NCI-H446 (cell line): ENCODE measurements around the gene PPM1H.
"Not testable (repeated sequence)": the region's sequence is repeated elsewhere in the genome, so short reads cannot be mapped to it uniquely, and the experiment has no call there.

Experiments used
- DNase-seq, 2 experiments: peaks; one replicate each; lab custom pipeline; 2025; lab: John Stamatoyannopoulos, UW

Gene PPM1H

GRCh38 chr12:62732861-62733427 is 202.0 kb downstream of the PPM1H start:
- DNase-seq, result no peak

DNA sequence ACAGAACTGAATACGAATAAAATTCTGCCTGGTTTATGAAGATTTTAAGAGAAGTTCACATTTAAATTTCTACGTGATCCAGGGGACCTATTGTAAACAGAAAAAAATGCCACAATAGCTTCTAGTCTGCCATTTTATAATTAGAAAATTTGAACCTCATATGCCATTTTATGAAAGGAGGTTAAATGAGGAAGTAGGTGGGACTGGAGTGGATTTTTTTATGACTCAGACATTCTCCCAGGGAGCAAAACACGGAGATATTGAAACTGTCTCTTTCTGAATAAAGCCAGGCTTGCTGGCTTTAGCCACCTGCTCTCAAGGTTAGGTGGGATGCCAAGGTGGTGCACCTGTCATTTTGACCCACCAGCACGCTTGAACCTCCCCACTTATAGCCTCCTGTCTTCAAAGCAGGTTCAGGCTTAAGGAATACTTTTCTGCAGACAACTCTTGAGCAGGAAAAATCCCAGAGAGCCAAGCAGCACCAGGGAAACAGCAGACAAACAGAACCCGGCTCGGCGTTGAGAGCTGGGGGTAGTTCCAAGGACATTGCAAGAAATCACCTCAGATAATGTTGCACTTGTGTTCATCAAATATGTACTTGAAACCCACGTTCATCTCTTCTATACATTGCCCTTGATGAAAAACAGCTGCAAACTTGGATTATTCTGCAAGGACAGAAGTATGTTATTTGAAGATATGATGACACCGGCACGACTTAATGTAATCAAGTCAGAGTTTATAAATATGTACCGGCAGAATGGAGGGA is 203.7 kb downstream of the PPM1H start:
- DNase-seq, result no peak

- DNase-seq, result no peak
These were observed 204.3 kb downstream of the PPM1H start for GRCh38 chr12:62730649-62731048.

- not testable (repeated sequence) for DNase-seq
These were observed 205.1 kb downstream of the PPM1H start for GRCh38 chr12:62729579-62730544.

- DNase-seq, result no peak
These were observed 206.2 kb downstream of the PPM1H start for GRCh38 chr12:62728741-62729140.

DNA sequence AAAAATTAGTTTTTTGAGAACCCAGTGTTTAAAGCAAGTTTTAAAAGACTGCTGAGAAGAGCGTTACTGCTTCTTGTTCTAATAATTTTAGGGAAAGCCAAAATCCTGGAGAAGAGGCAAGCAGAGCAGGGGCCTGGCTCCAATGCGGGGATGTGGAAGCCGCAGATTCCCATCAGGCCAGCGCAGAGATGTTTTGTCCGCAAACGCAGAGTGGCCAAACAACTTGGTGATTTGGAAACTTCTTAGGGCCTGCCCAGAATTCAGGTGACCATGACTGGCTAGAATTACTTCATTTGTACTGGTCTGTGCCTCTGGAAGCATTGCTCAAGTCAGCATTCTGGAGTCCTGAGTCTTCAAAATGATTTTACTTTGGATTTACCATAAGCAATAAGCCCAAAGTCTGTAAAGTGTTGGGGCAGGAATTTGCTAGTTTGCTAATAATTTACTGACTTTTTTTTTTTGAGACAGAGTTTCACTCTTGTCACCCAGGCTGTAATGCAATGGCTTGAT is 208.4 kb downstream of the PPM1H start:
- no peak for DNase-seq

- DNase-seq, result no peak
These were observed 209.2 kb downstream of the PPM1H start for GRCh38 chr12:62725781-62726180.

GRCh38 chr12:62724947-62725451 is 210.0 kb downstream of the PPM1H start:
- DNase-seq, result peak in 1 of 2 experiments; percentile 42

DNA sequence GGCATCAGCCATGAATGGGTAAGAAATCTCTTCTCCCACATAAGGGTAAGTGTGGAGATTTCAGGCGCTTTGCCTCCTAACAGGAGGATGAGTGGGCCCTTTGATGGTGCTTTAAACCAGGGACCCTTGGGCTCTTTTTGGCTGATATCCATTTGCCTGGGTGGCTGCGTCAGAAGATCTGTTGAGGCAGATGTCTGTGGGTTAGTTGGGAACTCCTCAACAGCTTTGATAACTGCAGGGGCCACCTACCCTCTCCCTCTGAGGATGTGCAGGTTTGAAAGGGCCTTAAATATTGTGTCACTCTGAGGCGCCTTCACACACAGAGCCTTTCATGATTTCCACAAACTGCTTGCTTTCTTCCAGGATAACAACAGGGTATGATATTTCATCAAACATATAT is 210.7 kb downstream of the PPM1H start:
- no peak for DNase-seq

GRCh38 chr12:62722971-62723680 is 211.8 kb downstream of the PPM1H start:
- peak in 1 of 2 experiments; percentile 49 for DNase-seq

GRCh38 chr12:62720661-62721330 is 214.2 kb downstream of the PPM1H start:
- peak; percentile 44 to 87 for DNase-seq

DNA sequence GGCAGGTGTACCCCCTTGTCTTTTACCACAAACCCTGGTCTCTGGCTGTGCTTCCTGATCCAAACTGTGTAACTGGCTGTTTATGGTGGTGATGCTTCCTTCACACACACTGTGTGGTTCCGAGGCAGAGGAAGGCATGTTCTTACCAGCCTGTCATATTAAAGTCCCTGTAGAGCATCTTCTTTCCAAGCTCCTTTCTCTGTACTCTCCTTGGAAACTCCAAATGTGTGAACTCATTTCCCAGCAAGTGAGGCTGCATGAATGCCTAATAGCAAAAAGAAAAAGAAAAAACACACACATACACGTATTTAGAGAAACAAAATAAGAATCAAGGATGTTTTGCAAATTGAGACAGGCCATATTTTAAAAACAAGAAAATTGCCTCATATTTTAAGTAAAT is 214.9 kb downstream of the PPM1H start:
- DNase-seq, result no peak

- DNase-seq, result no peak
These were observed 216.1 kb downstream of the PPM1H start for GRCh38 chr12:62718762-62719426.

- DNase-seq, result no peak
These were observed 217.3 kb downstream of the PPM1H start for GRCh38 chr12:62717643-62718042.

DNA sequence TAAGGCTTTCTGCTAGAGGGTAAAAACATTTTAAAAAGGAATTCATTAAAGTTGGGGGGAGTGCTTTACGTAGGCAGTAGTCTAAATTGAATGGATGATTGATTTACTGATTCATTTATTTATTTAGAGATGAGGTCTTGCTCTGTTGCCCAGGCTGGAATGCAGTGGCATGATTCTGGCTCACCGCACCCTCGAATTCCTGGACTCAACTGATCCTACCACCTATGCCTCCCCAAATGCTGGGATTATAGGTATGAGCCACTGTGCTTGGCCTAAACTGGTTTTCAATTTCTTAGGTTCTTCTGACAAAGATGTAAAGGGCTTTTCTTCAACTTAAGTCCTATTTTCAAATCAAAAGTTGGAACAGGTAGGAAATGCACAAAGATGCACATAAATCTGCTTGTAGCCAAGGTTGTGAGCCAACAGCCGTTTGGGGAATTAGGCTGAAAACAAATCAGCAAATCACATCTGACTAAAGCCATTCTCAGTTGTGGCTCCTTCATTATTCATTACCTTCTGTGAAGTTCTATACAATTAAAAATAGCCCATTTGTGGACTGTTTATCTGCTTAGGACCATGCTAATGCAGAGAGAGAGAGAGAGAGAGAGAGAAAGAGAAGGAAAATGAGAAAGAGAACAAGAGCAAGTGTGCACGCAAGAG is 218.0 kb downstream of the PPM1H start:
- DNase-seq, result no peak

DNA sequence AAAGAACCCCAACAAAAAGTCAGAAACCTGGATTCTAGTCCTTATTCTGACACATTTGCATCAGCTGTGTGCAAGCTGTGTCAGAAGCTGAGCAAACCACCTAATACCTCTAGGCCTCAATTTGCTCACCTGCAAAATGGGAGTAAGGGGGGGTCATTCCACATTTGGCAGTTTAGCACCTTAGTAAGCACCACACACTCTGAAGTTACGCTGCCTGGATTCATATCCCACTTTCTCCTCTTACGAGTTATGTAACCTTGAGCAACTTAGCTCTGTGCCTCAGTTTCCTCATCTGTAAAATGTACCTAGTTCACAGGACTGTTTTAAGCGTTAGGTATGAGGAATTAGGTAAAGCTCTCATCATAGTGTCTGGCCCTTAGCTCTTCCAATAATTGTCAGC is 218.9 kb downstream of the PPM1H start:
- DNase-seq, result no peak

GRCh38 chr12:62714774-62715721 is 219.9 kb downstream of the PPM1H start:
- DNase-seq, result peak in 1 of 2 experiments; percentile 76

DNA sequence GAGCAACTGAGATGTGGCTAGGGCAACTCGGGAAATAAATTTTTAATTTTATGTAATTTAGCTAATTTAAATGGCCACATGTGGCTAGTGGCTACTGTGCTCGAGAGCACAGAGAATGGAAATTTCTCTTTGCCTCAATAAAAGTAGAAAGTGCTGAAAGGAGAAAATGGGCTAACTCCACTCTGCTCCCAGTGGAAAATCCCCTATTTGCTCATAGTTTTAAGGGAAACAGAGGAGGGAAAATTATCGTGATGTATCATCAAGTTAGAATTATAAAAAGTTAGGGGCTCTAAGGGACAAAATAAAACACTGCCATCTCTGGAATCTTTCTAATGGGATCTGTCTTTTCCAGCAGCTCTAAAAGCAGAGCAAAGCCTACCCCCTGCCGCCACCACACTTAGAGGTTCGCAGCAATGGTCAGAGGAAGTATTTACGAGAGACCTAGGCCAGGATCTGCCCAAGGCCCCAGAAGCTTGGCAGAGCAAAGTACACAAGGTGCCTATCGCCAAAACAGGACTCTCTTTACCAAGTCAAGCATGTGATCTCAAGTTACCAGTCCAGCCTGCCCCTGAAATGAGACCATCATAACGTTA is 220.7 kb downstream of the PPM1H start:
- no peak for DNase-seq
